Motor neuron (in vitro differentiated cells): Measurements from ENCODE around the gene TKFC. TPM values are rescaled to one million over a fixed set of nuclear protein-coding genes. Genes with fewer than 3 reads are reported as not detected.
"Not testable (repeated sequence)": the region's sequence is repeated elsewhere in the genome, so short reads cannot be mapped to it uniquely, and the experiment has no call there.

Experiments
- ATAC-seq, 8 experiments: fragments of 200-7000 bp; cut with Tn5 transposase; replicated peaks in 6 of 8; 2 replicates each; pipeline ENCODE4 v1.8.0; 2021; ENCODE audit warnings: mild to moderate bottlenecking in 8 of 8, moderate library complexity in 8 of 8
- H3K27ac ChIP-seq, 2 donors: fragments of 250-450 bp; sonication (Bioruptor Pico); 2 replicates each; pipeline ENCODE4 v1.9.0; 2021; ENCODE audit warnings: antibody characterized with exemption in 2 of 2, mild to moderate bottlenecking in 2 of 2, moderate library complexity in 1 of 2
- H3K4me1 ChIP-seq, 2 donors: fragments of 250-450 bp; sonication (Bioruptor Pico); replicated peaks in 1 of 2; 2 replicates each; pipeline ENCODE4 v1.6.1; 2021; ENCODE audit warnings: antibody characterized with exemption in 2 of 2, mild to moderate bottlenecking in 2 of 2, moderate library complexity in 1 of 2
- H3K4me3 ChIP-seq, 5 donors: fragments of 250-450 bp; sonication (Bioruptor Pico); 2 replicates each; pipeline ENCODE4 v1.9.0; 2021; ENCODE audit warnings: antibody characterized with exemption in 5 of 5, mild to moderate bottlenecking in 5 of 5, moderate library complexity in 4 of 5
- WGBS, 10 experiments: fragments of 450-650 bp; shearing (Covaris generic); methylation state at CpG; one replicate each; pipeline ENCODE4 v1.0.0; 2022; 5-methylcytosine and 5-hydroxymethylcytosine counted together
- in situ Hi-C, 9 experiments: fragments of 400-800 bp; cut with MboI; loops; one replicate each; pipeline ENCODE4 v1.15.0; 2021; ENCODE audit warnings: low sequenced_read_pairs in 9 of 9, low pct_unique_long_range_greater_than_20kb in 2 of 9; ENCODE audit not compliant: unreplicated experiment in 9 of 9
- total RNA-seq, 8 experiments: library from RNA; unstranded; fragments of 300-600 nt; gene quantifications; 2 replicates each; pipeline versions ENCODE4 v1.2.3 to v1.2.4, GENCODE V29; 2022

TKFC gene
- total RNA-seq, 8 experiments from 2014 or later, result 11.1 to 84.6 (median 20.1) TPM

DNA sequence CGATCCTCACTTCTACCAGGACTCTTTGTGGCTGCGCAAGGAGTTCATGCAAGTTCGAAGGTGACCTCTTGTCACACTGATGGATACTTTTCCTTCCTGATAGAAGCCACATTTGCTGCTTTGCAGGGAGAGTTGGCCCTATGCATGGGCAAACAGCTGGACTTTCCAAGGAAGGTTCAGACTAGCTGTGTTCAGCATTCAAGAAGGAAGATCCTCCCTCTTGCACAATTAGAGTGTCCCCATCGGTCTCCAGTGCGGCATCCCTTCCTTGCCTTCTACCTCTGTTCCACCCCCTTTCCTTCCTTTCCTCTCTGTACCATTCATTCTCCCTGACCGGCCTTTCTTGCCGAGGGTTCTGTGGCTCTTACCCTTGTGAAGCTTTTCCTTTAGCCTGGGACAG, 35.6 kb downstream of the TKFC start:
- peaks cover 0 to under 1% of the 10 kb centered on the region in 2 donors for H3K4me1 ChIP-seq
- no peak for ATAC-seq
- 87 to 100% (median 100%) methylated on average over 1 to 5 of the region's 7 CpGs; no CpG with 5 or more reads in 2 of the 10 experiments for WGBS, 10 experiments
- H3K27ac ChIP-seq, result no peak overlapping the region
- in situ Hi-C loops, result no loop called here
- no peak overlapping the region for H3K4me3 ChIP-seq

DNA sequence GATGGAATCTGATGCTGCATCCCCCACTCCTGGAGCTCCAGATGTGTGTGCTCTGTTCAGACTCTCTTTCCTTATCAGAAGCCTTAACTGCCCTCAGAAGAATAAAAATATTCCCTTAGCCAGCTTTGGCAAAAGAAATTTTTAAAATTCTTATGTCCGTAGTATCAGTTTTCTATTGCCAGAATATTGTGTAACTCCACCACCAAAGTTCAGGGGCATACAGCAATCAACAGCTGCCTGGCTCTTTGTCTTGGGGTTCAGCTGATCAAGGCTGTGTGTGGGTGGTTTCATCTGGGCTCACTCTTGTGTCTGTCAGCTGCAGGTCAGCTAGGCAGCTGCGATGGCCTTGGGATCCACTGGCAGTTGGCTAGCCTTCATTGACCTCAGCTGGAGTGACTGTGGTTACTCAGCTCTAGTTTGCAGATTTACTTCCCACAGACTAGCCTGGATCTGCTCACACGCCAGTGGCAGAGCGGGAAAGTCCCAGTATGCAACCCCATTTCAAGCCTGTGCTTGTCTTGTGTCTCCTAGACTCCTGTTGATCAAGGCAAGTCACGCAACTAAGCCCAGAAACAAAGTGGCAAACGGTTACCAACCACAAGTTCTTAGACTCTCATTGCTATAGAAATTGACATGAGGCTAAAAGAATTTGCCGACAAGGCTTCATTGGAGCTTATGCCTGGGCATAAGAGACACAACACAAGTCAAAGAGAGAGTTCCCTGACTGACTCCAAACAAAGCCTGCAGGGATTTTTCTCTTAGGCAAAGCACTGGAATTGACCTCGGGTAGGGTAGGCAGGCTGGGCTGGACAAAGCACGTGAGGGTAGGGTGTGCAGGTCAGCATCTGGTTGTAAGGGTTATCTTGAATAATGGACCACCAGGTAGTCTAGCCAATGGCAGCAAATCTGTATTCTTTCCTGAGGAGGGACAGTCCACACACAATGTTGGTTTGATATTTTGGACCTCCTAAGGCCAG, 36.6 kb downstream of the TKFC start:
- Histone ChIP-seq H3K4me3 (no peak overlapping the region), H3K4me1 (no peaks in the 10 kb centered on the region), H3K27ac (peak overlapping the region in 1 of 2 donors; percentile 41)
- in situ Hi-C loops, result no loop called here
- ATAC-seq, result peak in 3 of 8 experiments; percentile 80 to 94 (median 83)
- WGBS, 10 experiments, result 61 to 100% (median 87%) methylated on average over 1 to 6 of the region's 9 CpGs; no CpG with 5 or more reads in 1 of the 10 experiments

- in situ Hi-C loops, result no loop called here
- no peak overlapping the region for H3K4me3 ChIP-seq
- H3K4me1 ChIP-seq, result no peaks in the 10 kb centered on the region
- ATAC-seq, result peak in 3 of 8 experiments; percentile 18 to 37 (median 24)
- 60 to 100% (median 97%) methylated on average over 1 to 6 of the region's 8 CpGs; no CpG with 5 or more reads in 2 of the 10 experiments for WGBS, 10 experiments
- H3K27ac ChIP-seq, result no peak overlapping the region
These were observed 37.4 kb downstream of the TKFC start for GRCh38 chr11:61370349-61371005.

- WGBS, 10 experiments, result 81 to 100% (median 94%) methylated on average over 4 to 8 of the region's 8 CpGs
- no peak overlapping the region for H3K4me3 ChIP-seq
- no peak overlapping the region for H3K27ac ChIP-seq
- in situ Hi-C loops, result no loop called here
- no peaks in the 10 kb centered on the region for H3K4me1 ChIP-seq
- ATAC-seq, result no peak
These were observed 39.8 kb downstream of the TKFC start for GRCh38 chr11:61372659-61373420.

DNA sequence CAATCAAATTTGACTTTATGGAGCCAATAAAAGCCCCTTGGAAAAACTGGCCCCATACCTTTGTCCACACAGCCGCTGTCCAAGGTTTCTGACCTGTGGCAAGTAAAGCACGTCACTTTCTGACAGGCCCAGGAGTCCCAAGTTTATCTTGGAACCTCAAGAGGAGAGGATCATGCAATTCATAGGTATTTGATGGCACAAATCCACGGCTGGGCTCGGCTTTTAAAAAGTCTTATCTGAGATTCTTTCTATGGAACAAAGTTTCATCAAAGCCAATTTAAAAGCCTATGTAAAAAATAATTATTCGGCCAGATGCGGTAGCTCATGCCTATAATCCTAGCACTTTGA, 42.7 kb downstream of the TKFC start:
- no peak overlapping the region for H3K27ac ChIP-seq
- H3K4me1 ChIP-seq, result no peaks in the 10 kb centered on the region
- in situ Hi-C loops, result no loop called here
- ATAC-seq, result peak in 1 of 8 experiments; percentile 10
- WGBS, 10 experiments, result 94 to 100% (median 96%) methylated on average over 2 to 5 of the region's 6 CpGs; no CpG with 5 or more reads in 1 of the 10 experiments
- no peak overlapping the region for H3K4me3 ChIP-seq

- Histone ChIP-seq H3K4me1 (no peaks in the 10 kb centered on the region), H3K27ac (no peak overlapping the region), H3K4me3 (no peak overlapping the region)
- in situ Hi-C loops, result no loop called here
- 64 to 100% (median 96%) methylated on average over 1 to 5 of the region's 6 CpGs; no CpG with 5 or more reads in 1 of the 10 experiments for WGBS, 10 experiments
- ATAC-seq, result no peak
These were observed 44.6 kb downstream of the TKFC start for GRCh38 chr11:61377461-61378160.

GRCh38 chr11:61378713-61379313, 45.8 kb downstream of the TKFC start:
- WGBS, 10 experiments, result 20 to 100% (median 88%) methylated on average over 1 to 5 of the region's 5 CpGs; no CpG with 5 or more reads in 2 of the 10 experiments
- Histone ChIP-seq H3K4me3 (no peak overlapping the region), H3K27ac (no peak overlapping the region), H3K4me1 (no peaks in the 10 kb centered on the region)
- in situ Hi-C loops, result no loop called here
- ATAC-seq, result peak in 3 of 8 experiments; percentile 37 to 88 (median 78)

DNA sequence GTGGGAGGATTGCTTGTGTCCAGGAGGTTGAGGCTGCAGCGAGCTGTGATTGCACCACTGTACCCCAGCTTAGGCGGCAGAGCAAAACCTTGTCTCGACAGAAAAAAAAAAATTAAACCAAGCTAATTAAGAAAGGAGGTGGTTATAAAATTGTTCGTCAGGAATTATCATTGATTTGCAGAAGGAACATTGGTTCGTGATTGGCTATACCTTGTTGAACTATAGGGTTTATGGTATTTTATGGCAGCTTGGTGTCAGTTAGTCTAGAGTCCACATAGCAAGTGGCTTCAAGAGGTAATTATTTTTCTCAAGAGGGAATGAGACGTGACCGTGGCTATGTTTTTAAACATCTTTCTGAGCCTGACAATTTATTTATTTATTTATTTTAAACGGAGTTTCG, 47.9 kb downstream of the TKFC start:
- no peak overlapping the region for H3K4me3 ChIP-seq
- in situ Hi-C loops, result loop anchor here in 1 of 9 experiments (10.0 kb wide), 1 partner anchor 46 kb away; the partner anchor contains the start of genes DDB1 and TKFC
- ATAC-seq, result no peak
- no peak overlapping the region for H3K27ac ChIP-seq
- WGBS, 10 experiments, result 81 to 100% (median 94%) methylated on average over 2 to 7 of the region's 9 CpGs; no CpG with 5 or more reads in 1 of the 10 experiments
- H3K4me1 ChIP-seq, result no peaks in the 10 kb centered on the region

- H3K4me1 ChIP-seq, H3K27ac ChIP-seq, ATAC-seq, H3K4me3 ChIP-seq: not testable (repeated sequence)
- in situ Hi-C loops, result loop anchor here in 1 of 9 experiments (10.0 kb wide), 1 partner anchor 49 kb away; the partner anchor contains the start of genes DDB1 and TKFC
- WGBS, 10 experiments, result 83 to 100% (median 95%) methylated on average over 1 to 5 of the region's 5 CpGs; no CpG with 5 or more reads in 3 of the 10 experiments
These were observed 50.8 kb downstream of the TKFC start for GRCh38 chr11:61383859-61384258.

GRCh38 chr11:61384271-61385242, 51.5 kb downstream of the TKFC start:
- 74 to 100% (median 83%) methylated on average over 1 to 7 of the region's 15 CpGs; no CpG with 5 or more reads in 1 of the 10 experiments for WGBS, 10 experiments
- in situ Hi-C loops, result loop anchor here in 1 of 9 experiments (10.0 kb wide), 1 partner anchor 50 kb away; the partner anchor contains the start of genes DDB1 and TKFC
- Histone ChIP-seq H3K27ac (no peak overlapping the region), H3K4me1 (no peaks in the 10 kb centered on the region), H3K4me3 (no peak overlapping the region)
- peak in 1 of 8 experiments; percentile 63 for ATAC-seq

GRCh38 chr11:61390161-61390560, 57.1 kb downstream of the TKFC start:
- 50 to 100% (median 81%) methylated on average over 1 of the region's 1 CpG; no CpG with 5 or more reads in 2 of the 10 experiments for WGBS, 10 experiments
- Histone ChIP-seq H3K4me1 (no peaks in the 10 kb centered on the region), H3K4me3 (no peak overlapping the region), H3K27ac (no peak overlapping the region)
- in situ Hi-C loops, result no loop called here
- ATAC-seq, result no peak
